Measurements from ENCODE around the gene SGMS1.

DNA sequence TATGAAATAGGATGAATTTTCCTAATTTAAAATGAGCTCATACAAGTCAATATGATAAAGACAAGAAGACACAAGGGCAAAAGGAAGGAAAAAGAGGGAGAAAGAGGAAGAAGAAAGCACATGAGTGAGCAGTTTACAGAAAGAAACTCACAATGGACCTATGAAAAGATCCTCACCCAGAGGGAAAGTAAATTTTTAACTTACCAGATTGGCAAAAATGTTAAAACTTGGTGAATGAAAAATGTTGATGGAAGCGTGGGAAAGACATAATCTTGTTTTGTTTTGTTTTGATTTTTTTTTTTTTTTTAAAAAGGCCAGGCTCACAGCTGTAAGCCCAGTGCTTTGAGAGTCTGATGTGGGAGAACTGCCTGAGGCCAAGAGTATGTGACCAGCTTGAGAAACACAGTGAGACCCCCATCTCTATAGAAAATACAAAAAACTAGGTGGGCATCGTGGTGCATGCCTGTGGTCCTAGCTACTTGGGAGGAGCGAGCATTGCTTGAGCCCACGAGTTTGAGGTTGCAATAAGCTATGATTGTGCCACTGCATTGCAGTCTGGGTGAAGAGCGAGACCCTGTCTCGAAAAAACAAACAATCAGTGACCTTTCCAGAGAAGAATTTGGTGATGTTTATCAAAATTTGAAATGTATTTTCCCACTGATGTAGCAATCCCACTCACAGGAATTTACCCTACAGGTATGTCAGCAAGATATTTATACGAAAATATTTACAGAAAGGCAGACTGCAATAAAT lies 219.6 kb downstream of the SGMS1 start:
- TF ChIP-seq, protein P1, sequence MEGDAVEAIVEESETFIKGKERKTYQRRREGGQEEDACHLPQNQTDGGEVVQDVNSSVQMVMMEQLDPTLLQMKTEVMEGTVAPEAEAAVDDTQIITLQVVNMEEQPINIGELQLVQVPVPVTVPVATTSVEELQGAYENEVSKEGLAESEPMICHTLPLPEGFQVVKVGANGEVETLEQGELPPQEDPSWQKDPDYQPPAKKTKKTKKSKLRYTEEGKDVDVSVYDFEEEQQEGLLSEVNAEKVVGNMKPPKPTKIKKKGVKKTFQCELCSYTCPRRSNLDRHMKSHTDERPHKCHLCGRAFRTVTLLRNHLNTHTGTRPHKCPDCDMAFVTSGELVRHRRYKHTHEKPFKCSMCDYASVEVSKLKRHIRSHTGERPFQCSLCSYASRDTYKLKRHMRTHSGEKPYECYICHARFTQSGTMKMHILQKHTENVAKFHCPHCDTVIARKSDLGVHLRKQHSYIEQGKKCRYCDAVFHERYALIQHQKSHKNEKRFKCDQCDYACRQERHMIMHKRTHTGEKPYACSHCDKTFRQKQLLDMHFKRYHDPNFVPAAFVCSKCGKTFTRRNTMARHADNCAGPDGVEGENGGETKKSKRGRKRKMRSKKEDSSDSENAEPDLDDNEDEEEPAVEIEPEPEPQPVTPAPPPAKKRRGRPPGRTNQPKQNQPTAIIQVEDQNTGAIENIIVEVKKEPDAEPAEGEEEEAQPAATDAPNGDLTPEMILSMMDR (IDR thresholded peaks at IDR 0.05; ENCODE audit: poor library complexity, severe bottlenecking) = no peak
- no peak for TF ChIP-seq REST (IDR thresholded peaks at IDR 0.05; ENCODE audit: borderline replicate concordance)

All from neural cell (in vitro differentiated cells).